ENCODE measurements around the gene SAMD11.

GRCh38 chr1:952603-953002 is 28.9 kb downstream of the SAMD11 start:
- TF ChIP-seq CTCF (IDR thresholded peaks at IDR 0.05) (no peak), ZNF317 (CRISPR knock-in tag; IDR thresholded peaks at IDR 0.05; ENCODE audit: borderline replicate concordance, low read depth) (no peak), IRF2 (CRISPR knock-in tag; IDR thresholded peaks at IDR 0.05; ENCODE audit: borderline replicate concordance, low read depth) (no peak), PRDM15 (CRISPR knock-in tag; IDR thresholded peaks at IDR 0.05) (no peak), USF2 (CRISPR knock-in tag; IDR thresholded peaks at IDR 0.05) (no peak), SP1 (CRISPR knock-in tag; conservative IDR thresholded peaks at IDR 0.05) (no peak), MAX (CRISPR knock-in tag; IDR thresholded peaks at IDR 0.05) (no peak), E2F1 (CRISPR knock-in tag; IDR thresholded peaks at IDR 0.05) (no peak), CBFB (CRISPR knock-in tag; IDR thresholded peaks at IDR 0.05; ENCODE audit: low read depth) (no peak), STAT6 (CRISPR knock-in tag; conservative IDR thresholded peaks at IDR 0.05; ENCODE audit: low read depth) (no peak), NFE2L1 (CRISPR knock-in tag; IDR thresholded peaks at IDR 0.05) (no peak), TCF7 (CRISPR knock-in tag; IDR thresholded peaks at IDR 0.05; ENCODE audit: low read depth) (no peak)
